HG03108 (cell line): Measurements from ENCODE around the gene SPANXN3.
"Not testable (repeated sequence)": the region's sequence is repeated elsewhere in the genome, so short reads cannot be mapped to it uniquely, and the experiment has no call there.

Source experiments
- ATAC-seq: cut with Tn5 transposase; IDR thresholded peaks from one replicate; pipeline ENCODE4 v1.9.1; 2021; ENCODE audit warnings: moderate library complexity; ENCODE audit not compliant: unreplicated experiment

The SPANXN3 gene, protein sequence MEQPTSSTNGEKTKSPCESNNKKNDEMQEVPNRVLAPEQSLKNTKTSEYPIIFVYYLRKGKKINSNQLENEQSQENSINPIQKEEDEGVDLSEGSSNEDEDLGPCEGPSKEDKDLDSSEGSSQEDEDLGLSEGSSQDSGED

DNA sequence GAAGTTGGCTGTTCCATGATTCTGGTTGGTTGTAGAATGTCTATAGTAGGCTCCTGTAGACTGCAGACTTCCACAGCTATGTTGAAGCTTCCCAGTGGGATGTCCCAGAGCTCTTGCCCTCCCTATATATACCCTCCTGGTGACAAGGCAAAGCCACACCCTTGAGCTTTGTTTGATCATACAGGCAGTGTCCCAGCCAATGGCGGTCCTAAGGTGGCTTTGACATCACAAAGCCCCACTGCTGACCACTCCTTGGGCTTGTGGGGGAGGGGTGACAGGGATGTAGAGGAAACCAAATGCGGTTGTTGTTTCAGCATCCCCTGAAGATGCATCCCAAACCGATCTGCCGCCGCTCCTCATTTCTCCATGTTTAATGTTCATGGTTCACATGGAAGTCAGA, at the start of gene SPANXN3:
SPANXN3 (minus strand) TSS at position 101 of the 400 bp plus-strand sequence; CDS start at position 17, 84 bp downstream.
- ATAC-seq: not testable (repeated sequence)

DNA sequence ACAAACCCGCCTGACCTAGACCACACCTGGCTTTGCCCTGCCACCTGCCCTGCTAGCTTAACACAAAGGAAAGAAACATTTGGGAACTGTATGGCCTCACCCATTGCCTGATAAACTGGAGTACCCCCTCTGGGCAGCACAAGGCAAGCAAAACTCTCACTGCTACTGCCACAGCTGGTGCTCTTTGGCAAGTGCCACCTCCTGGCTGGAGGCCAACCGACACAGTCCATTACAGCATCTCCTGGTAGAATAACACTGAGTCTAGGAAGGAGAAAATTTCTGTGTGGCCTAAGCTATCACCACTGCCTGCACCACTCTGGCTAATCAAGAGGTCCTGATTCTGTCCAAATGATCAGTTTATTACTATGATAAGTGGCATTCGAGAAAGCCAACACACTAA, 18.9 kb upstream of the SPANXN3 start:
- no peak for ATAC-seq

DNA sequence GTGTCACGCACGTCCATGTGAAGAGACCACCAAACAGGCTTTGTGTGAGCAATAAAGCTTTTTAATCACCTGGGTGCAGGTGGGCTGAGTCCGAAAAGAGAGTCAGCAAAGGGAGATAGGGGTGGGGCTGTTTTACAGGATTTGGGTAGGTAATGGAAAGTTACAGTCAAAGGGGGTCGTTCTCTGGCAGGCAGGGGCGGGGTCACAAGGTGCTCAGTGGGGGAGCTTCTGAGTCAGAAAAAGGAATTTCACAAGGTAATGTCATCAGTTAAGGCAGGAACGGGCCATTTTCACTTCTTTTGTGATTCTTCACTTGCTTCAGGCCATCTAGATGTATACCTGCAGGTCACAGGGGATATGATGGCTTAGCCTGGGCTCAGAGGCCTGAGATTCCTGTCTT, 15.1 kb downstream of the SPANXN3 start:
- not testable (repeated sequence) for ATAC-seq

DNA sequence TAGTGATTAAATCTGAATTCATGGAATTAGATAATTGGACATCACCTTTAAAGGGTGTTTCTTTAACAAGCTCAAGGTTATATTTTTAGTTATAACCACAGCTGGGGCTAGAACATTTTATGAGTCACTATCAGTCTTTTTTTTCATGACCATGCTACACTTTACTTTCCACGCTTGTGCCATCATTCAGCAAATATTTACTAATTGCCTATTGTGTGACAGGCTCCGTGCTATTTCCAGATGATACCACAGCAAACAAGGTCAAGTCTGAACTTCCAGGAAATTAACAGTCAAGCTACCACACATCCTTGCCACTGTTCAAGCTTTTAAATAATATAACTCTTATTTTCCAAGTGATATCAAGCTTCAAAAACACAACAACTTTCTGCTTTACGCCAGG, 16.5 kb downstream of the SPANXN3 start:
- no peak for ATAC-seq

DNA sequence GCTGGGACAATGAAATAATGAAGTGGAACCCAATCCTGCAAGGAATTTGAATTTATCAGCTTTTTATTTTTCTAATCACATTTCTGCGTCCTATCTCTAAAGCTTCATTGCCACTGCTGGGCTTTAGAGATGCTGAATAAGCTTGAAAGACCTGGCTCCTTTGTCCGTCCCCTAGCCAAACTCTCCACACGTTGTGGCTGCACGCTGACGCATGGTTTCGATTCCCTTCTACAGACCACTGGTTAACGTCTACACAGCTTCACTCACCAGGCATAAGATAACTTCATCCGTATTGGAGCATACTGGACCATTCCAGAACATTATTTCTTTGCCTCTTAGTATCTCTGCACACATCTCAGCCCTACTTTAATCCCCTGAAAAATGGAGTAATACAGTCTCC, 31.2 kb downstream of the SPANXN3 start:
- no peak for ATAC-seq

DNA sequence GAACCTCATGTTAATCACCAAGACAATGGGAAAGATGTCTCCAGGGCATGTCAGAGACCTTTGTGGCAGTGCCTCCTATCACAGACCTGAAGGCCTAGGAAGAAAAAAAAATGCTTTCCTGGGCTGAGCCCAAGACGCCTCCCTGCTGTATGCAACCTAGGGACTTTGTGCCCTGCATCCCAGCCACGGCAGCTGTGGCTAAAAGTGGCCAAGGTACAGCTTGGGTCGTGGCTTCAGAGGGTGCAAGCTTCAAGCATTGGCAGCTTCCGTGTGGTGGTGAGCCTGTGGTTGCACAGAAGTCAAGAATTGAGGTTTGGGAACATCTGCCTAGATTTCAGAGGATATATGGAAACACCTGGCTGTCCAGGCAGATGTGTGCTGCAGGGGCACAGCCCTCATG, 40.5 kb downstream of the SPANXN3 start:
- ATAC-seq: no peak

DNA sequence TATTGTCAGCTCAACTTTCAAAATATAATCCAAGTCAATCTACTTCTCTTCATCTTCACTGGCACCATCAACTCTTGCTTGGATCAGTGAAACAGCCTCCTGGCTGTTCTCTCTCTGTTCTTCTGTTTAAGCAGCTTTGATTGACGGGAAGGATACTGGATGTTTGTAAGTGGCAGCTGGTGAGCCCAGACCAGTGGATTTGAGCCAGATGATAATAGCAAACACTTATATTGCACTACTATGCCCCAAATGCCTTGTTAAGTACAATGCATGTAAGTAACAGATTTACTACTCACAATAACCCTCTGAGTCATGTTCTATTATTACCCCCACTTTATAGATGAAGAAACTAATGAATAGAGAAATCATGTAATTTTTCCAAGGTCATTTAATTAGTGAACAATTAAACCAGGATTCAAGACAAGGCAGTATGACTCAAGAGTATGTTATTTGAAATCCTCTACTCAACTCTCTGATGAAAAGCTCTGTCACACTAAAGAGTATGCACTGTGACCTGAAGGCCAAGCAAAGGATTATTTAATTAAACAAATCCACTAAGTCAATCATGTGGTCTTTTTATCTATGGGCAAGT, 44.8 kb downstream of the SPANXN3 start:
- ATAC-seq: no peak

DNA sequence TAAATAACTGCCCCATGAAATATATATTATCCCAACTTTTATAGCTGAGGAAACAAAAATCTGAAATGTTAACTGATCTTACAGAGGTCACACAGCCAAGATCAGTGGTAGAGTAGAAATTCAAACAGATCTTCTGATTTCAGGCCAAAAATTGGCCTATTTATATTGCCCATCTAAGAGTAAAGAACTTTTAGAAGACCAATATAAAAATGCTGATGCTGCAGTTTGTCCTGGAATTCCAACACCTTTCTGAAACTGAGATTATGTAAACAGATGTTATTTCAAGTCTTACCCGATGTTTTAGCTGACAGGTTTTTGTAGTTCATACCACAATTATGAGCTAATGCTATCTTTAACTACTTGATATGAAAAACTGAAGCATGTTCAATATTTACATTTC, 51.1 kb downstream of the SPANXN3 start:
- no peak for ATAC-seq

DNA sequence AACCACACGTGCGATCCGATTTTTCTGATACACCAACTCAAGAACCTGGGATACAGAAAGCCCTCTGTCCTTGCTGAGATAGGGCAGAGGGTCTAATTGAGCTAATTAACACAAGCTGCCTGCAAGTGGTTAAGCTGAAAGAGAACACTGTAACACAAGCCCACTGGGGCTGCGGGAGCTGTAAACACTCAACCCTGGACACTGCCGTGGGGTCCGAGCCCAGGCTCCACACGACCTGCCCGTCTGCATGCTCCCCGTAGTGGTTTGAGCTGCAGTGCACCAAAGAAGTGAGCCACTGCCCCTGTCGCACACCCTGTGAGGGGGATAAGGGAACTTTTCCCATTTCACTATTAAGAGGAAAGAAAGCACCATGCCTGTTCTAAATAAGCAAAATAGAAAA, 54.6 kb downstream of the SPANXN3 start:
- no peak for ATAC-seq

DNA sequence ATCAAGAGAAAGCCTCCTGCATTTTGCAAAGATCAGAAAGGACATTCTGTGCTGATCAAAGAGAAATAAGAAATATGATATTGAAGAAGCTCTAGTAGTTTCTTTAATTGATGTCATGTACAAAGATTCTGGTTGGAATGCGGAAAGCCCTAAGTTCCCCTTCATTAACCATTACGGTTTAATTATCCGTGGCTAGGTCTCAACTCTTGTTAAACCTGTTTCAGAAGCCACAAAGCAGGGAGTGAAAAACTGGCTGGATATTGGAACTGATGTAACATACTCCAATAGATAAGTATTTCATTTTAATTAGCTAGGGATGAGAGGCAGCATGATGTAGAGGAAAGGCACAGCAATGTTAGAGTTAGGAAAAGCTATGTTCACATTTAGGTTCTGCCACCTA, 55.7 kb downstream of the SPANXN3 start:
- ATAC-seq: no peak
